PC-3 (cell line): Measurements from ENCODE around the gene FRMD4B. TPM values are rescaled to one million over a fixed set of nuclear protein-coding genes. Genes with fewer than 3 reads are reported as not detected.

Experiments used
- ATAC-seq: fragments of 200-7000 bp; cut with Tn5 transposase; 2 replicates; pipeline ENCODE4 v1.9.1; 2020; ENCODE audit warnings: mild to moderate bottlenecking, moderate library complexity
- BruUV-seq: library from RNA; stranded (reverse); fragments of 400-500 nt; replicated peaks from 2 replicates; lab custom pipeline; 2021; lab: Mats Ljungman, UMichigan
- CTCF ChIA-PET: fragments of 300-600 bp; sonication (Branson Sonifier 250); formaldehyde crosslinking; loops from one replicate; lab custom pipeline; 2022; ENCODE audit warnings: antibody characterized with exemption; lab: Charles Lee
- POLR2A ChIA-PET: fragments of 300-600 bp; sonication (Branson Sonifier 250); formaldehyde crosslinking; loops from one replicate; lab custom pipeline; 2022; ENCODE audit warnings: antibody characterized with exemption; ENCODE audit not compliant: unreplicated experiment; lab: Charles Lee
- DNase-seq: peaks from one replicate; pipeline ENCODE4 v3.0.0-alpha.2; 2015
- H2AFZ ChIP-seq: fragments of 300-600 bp; sonication (generic); 2 replicates; pipeline ENCODE4 v1.6.0; 2016; ENCODE audit warnings: antibody characterized with exemption, low read length
- H3F3A ChIP-seq: fragments of 300-600 bp; sonication (generic); one replicate; pipeline ENCODE4 v1.6.0; 2017; ENCODE audit warnings: antibody characterized with exemption, low read length, control low read depth, mild to moderate bottlenecking; ENCODE audit not compliant: unreplicated experiment
- H3K27ac ChIP-seq: fragments of 300-600 bp; sonication (generic); 2 replicates; pipeline ENCODE4 v1.5.1; 2016; ENCODE audit warnings: mild to moderate bottlenecking, low read length
- H3K27me3 ChIP-seq: fragments of 300-600 bp; sonication (generic); 2 replicates; pipeline ENCODE4 v1.6.1; 2016; ENCODE audit warnings: low read length, mixed read lengths
- H3K36me3 ChIP-seq: fragments of 300-600 bp; sonication (generic); 2 replicates; pipeline ENCODE4 v1.6.1; 2016; ENCODE audit warnings: low read depth, mixed run types, low read length, mixed read lengths
- H3K4me1 ChIP-seq: fragments of 300-600 bp; sonication (generic); 2 replicates; pipeline ENCODE4 v1.5.1; 2016; ENCODE audit warnings: low read length; ENCODE audit not compliant: insufficient read depth
- H3K4me2 ChIP-seq: fragments of 300-600 bp; sonication (generic); 2 replicates; pipeline ENCODE4 v1.6.0; 2016; ENCODE audit warnings: low read length
- H3K4me3 ChIP-seq: fragments of 300-600 bp; sonication (generic); 2 replicates; pipeline ENCODE4 v1.5.1; 2016; ENCODE audit warnings: mild to moderate bottlenecking, low read length, mixed read lengths
- H3K79me2 ChIP-seq: fragments of 300-600 bp; sonication (generic); 2 replicates; pipeline ENCODE4 v1.6.1; 2017; ENCODE audit warnings: low read length, mixed read lengths
- H3K9ac ChIP-seq: fragments of 300-600 bp; sonication (generic); 2 replicates; pipeline ENCODE4 v1.6.0; 2016; ENCODE audit warnings: mild to moderate bottlenecking, low read length
- H3K9me2 ChIP-seq: fragments of 300-600 bp; sonication (generic); replicated peaks from 2 replicates; pipeline ENCODE4 v1.6.1; 2016; ENCODE audit warnings: mixed run types, low read length, mixed read lengths
- H3K9me3 ChIP-seq: fragments of 300-600 bp; sonication (generic); 2 replicates; pipeline ENCODE4 v1.6.1; 2016; ENCODE audit warnings: low read length, mixed read lengths
- H4K20me1 ChIP-seq: fragments of 300-600 bp; sonication (generic); 2 replicates; pipeline ENCODE4 v1.6.1; 2016; ENCODE audit warnings: low read length, mixed read lengths
- EZH2 ChIP-seq: fragments of 300-600 bp; sonication (generic); IDR thresholded peaks from one replicate; pipeline ENCODE4 v1.6.1; 2017; ENCODE audit warnings: antibody characterized with exemption, mild to moderate bottlenecking, low read length; ENCODE audit not compliant: unreplicated experiment
- EZH2phosphoT487 ChIP-seq: fragments of 300-600 bp; sonication (generic); IDR thresholded peaks from 2 replicates; pipeline ENCODE4 v1.6.1; 2018; ENCODE audit warnings: mild to moderate bottlenecking, antibody characterized with exemption, low read length, borderline replicate concordance
- intact Hi-C: fragments of 100-400 bp; cut with micrococcal nuclease; formaldehyde crosslinking; loops from 2 replicates; pipeline ENCODE4 v1.9.0; 2023
- total RNA-seq: library from RNA; depleted of rRNA; stranded (reverse); fragments of >200 nt; gene quantifications from 2 replicates; pipeline ENCODE4 v1.2.3, GENCODE V29; 2014
- TF ChIP-seq, protein P1 (sequence below): fragments of 300-600 bp; sonication (generic); conservative IDR thresholded peaks from 2 replicates; pipeline ENCODE4 v1.5.1; 2017; ENCODE audit warnings: antibody characterized with exemption, low read depth, mild to moderate bottlenecking, low read length

The FRMD4B gene
- total RNA-seq, 1 experiment from 2014 or later, result 5.7 TPM

DNA sequence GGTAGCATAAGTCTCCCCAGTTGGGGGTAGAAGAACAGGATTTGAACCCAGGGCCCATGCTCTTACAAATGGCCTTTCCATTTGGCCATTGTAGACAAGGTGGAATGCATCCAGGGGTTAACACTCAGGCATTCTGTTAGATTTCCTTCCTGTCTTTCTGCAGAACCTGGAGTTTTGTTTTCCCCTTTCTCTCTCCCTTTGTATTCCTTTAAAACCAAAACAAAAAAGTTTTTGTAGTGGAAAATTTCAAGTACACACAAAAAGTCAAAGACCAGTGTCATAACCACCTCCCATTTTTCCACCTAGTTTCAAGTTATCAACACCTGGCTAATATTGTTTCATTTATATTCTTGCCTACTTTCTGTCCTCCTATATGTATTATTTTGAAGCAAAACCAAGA lies 26.0 kb downstream of the FRMD4B start:
- Histone ChIP-seq H3K27ac (no peak overlapping the region), H3K27me3 (no peaks in the 10 kb centered on the region), H2AFZ (no peak overlapping the region), H3K4me1 (peaks cover 7% of the 10 kb centered on the region), H3F3A (no peaks in the 10 kb centered on the region), H3K9me2 (no peaks in the 10 kb centered on the region), H3K36me3 (no peaks in the 10 kb centered on the region), H3K9me3 (no peaks in the 10 kb centered on the region), H3K79me2 (no peaks in the 10 kb centered on the region), H3K4me2 (no peak overlapping the region), H3K4me3 (no peak overlapping the region), H4K20me1 (no peaks in the 10 kb centered on the region), H3K9ac (no peak overlapping the region)
- TF ChIP-seq EZH2, result no peak
- TF ChIP-seq, protein P1, sequence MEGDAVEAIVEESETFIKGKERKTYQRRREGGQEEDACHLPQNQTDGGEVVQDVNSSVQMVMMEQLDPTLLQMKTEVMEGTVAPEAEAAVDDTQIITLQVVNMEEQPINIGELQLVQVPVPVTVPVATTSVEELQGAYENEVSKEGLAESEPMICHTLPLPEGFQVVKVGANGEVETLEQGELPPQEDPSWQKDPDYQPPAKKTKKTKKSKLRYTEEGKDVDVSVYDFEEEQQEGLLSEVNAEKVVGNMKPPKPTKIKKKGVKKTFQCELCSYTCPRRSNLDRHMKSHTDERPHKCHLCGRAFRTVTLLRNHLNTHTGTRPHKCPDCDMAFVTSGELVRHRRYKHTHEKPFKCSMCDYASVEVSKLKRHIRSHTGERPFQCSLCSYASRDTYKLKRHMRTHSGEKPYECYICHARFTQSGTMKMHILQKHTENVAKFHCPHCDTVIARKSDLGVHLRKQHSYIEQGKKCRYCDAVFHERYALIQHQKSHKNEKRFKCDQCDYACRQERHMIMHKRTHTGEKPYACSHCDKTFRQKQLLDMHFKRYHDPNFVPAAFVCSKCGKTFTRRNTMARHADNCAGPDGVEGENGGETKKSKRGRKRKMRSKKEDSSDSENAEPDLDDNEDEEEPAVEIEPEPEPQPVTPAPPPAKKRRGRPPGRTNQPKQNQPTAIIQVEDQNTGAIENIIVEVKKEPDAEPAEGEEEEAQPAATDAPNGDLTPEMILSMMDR, result no peak
- no peak for TF ChIP-seq EZH2phosphoT487
- ATAC-seq, result no peak
- ChIA-PET CTCF (no interaction called here), POLR2A (no interaction called here)
- intact Hi-C loops, result no loop called here
- BruUV-seq, result no TSS peak
- DNase-seq, result no peak

DNA sequence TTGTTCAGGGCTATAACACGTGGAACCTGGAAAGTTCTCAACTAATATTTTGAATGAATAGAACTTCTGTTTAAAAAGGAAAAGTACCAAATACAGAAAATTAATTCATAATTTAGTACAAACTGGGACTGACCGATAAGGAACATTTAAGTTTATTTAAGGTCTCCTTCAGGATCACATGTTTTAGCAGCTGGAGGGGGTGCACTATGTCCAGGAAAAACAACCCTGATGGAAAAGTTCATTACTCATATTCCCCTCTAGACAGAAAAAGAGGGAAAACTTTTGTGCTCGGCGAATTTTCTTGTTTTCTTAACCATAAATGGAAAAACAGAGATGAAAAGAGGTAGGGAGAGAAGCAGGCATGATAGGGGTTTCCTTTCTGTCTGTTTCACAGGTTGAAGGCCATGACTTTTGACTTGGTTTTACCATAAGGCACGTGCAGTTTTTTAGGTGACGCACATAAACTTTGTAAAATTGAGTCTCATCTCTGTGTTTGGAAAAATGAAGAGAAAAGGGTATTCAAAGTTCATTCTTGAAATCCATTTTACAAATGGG lies 26.5 kb downstream of the FRMD4B start:
- Histone ChIP-seq H3K36me3 (no peaks in the 10 kb centered on the region), H4K20me1 (no peaks in the 10 kb centered on the region), H3K4me2 (no peak overlapping the region), H3K9me2 (no peaks in the 10 kb centered on the region), H3K4me3 (no peak overlapping the region), H3K27me3 (no peaks in the 10 kb centered on the region), H2AFZ (no peak overlapping the region), H3K79me2 (no peaks in the 10 kb centered on the region), H3F3A (no peaks in the 10 kb centered on the region), H3K9me3 (no peaks in the 10 kb centered on the region), H3K9ac (no peak overlapping the region), H3K27ac (no peak overlapping the region), H3K4me1 (peaks cover 7% of the 10 kb centered on the region)
- no peak for DNase-seq
- intact Hi-C loops, result no loop called here
- ATAC-seq, result no peak
- ChIA-PET CTCF (no interaction called here), POLR2A (no interaction called here)
- TF ChIP-seq EZH2phosphoT487 (no peak), EZH2 (no peak)
- TF ChIP-seq, protein P1, result no peak
- BruUV-seq, result no TSS peak

DNA sequence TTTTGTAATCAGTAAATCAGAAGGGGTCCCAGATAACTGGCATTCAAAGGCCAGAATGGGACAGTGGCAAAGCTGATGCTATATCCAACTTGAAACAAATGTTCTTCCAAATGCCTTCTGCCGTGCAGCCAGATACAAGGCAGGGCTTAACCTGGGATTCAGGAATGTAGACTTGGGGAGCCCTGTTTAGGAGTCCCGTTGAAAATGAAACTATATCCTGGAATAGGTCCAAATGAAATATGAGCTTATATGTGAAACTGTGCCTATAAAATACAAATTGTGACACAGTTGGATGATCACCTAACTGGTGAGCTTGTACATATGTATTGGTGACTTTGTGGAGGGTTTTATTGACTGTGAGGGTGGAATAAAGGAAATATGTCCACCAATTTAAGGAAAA lies 28.7 kb downstream of the FRMD4B start:
- Histone ChIP-seq H3K79me2 (no peaks in the 10 kb centered on the region), H2AFZ (no peak overlapping the region), H3F3A (no peaks in the 10 kb centered on the region), H3K9me2 (no peaks in the 10 kb centered on the region), H3K4me2 (no peak overlapping the region), H3K27me3 (no peaks in the 10 kb centered on the region), H3K4me1 (no peaks in the 10 kb centered on the region), H3K27ac (no peak overlapping the region), H3K36me3 (no peaks in the 10 kb centered on the region), H4K20me1 (no peaks in the 10 kb centered on the region), H3K9me3 (no peaks in the 10 kb centered on the region), H3K4me3 (no peak overlapping the region), H3K9ac (no peak overlapping the region)
- ATAC-seq (no peak), DNase-seq (peak; percentile 7)
- ChIA-PET POLR2A (no interaction called here), CTCF (no interaction called here)
- BruUV-seq, result no TSS peak
- intact Hi-C loops, result no loop called here
- TF ChIP-seq, protein P1, result no peak
- no peak for TF ChIP-seq EZH2phosphoT487
- TF ChIP-seq EZH2, result no peak
